Neutrophil (primary cell): ENCODE measurements around the gene EYA3.
A peak's percentile ranks its signal among the peaks of the same experiment; 100 is the strongest.

Experiments
- H3K27ac ChIP-seq: fragments of 200-600 bp; sonication (generic); 2 replicates; pipeline ENCODE4 v1.5.1; 2016; ENCODE audit warnings: mild to moderate bottlenecking, moderate library complexity
- H3K27me3 ChIP-seq: fragments of 200-600 bp; sonication (generic); 2 replicates; pipeline ENCODE4 v1.6.0; 2016; ENCODE audit warnings: mild to moderate bottlenecking
- H3K36me3 ChIP-seq: fragments of 200-600 bp; sonication (generic); 2 replicates; pipeline ENCODE4 v1.5.1; 2017
- H3K4me1 ChIP-seq, 2 experiments: fragments of 200-600 bp in 1 of 2; sonication (generic) in 1 of 2; 1 replicate in 1 of 2; 2 replicates in 1 of 2; pipeline versions ENCODE4 v1.5.1 to v1.6.1; 2013 to 2016; ENCODE audit warnings: low read depth in 1 of 2, low read length in 1 of 2, mild to moderate bottlenecking in 1 of 2, moderate library complexity in 1 of 2; ENCODE audit not compliant: control insufficient read depth in 1 of 2, insufficient read depth in 1 of 2
- H3K4me3 ChIP-seq, 2 experiments: fragments of 200-600 bp in 1 of 2; sonication (generic) in 1 of 2; 1 replicate in 1 of 2; 2 replicates in 1 of 2; pipeline ENCODE4 v1.5.1; 2013 to 2016; ENCODE audit warnings: low read depth in 1 of 2, low read length in 1 of 2, mild to moderate bottlenecking in 1 of 2, moderate library complexity in 1 of 2
- H3K9me3 ChIP-seq: fragments of 200-600 bp; sonication (generic); 2 replicates; pipeline ENCODE4 v1.5.1; 2016
- TF ChIP-seq, protein P1 (sequence below): fragments of 200-600 bp; sonication (generic); IDR thresholded peaks from 2 replicates; pipeline ENCODE4 v1.5.1; 2016; ENCODE audit warnings: antibody characterized with exemption

EYA3 gene

DNA sequence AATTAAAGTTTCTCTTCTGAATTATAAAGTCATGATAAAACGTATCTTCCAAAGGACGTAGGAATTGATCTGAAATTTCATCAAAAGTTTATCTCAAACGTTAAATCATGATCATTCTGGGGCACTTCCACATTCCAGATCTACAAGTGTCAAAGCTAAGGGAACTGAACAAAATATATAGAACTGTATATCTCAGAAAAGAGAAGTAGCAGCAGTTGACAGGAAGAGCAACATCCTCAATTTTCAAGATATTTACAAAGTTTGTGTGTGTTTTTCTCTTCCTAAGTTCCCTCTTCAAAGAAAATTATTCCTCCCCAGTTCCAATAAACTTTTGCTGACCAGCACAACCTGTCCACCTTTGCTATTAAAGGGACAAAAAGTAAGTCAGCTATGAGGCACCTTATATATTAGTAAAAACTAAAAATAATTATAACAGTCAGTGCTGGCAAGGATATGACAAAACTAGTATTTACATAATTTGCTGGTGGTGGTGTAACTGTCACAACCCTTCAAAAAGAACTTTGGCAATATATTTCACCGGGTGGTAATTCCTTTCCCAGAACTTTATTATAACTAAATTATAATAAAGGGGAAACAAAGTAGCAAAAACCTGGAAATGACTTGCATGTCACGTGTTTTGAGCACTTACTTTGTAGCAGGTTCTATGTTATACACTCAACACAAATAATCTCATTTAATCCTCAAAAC lies 38.5 kb upstream of the EYA3 start:
- no peaks in the 10 kb centered on the region for H3K27me3 ChIP-seq
- H3K27ac ChIP-seq = peak overlapping the region; percentile 95
- peaks cover 82 to 83% of the 10 kb centered on the region in 2 experiments for H3K4me1 ChIP-seq
- peak overlapping the region; percentile 77 to 82 for H3K4me3 ChIP-seq
- TF ChIP-seq, protein P1, sequence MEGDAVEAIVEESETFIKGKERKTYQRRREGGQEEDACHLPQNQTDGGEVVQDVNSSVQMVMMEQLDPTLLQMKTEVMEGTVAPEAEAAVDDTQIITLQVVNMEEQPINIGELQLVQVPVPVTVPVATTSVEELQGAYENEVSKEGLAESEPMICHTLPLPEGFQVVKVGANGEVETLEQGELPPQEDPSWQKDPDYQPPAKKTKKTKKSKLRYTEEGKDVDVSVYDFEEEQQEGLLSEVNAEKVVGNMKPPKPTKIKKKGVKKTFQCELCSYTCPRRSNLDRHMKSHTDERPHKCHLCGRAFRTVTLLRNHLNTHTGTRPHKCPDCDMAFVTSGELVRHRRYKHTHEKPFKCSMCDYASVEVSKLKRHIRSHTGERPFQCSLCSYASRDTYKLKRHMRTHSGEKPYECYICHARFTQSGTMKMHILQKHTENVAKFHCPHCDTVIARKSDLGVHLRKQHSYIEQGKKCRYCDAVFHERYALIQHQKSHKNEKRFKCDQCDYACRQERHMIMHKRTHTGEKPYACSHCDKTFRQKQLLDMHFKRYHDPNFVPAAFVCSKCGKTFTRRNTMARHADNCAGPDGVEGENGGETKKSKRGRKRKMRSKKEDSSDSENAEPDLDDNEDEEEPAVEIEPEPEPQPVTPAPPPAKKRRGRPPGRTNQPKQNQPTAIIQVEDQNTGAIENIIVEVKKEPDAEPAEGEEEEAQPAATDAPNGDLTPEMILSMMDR = no peak
- no peaks in the 10 kb centered on the region for H3K36me3 ChIP-seq
- H3K9me3 ChIP-seq = no peaks in the 10 kb centered on the region

DNA sequence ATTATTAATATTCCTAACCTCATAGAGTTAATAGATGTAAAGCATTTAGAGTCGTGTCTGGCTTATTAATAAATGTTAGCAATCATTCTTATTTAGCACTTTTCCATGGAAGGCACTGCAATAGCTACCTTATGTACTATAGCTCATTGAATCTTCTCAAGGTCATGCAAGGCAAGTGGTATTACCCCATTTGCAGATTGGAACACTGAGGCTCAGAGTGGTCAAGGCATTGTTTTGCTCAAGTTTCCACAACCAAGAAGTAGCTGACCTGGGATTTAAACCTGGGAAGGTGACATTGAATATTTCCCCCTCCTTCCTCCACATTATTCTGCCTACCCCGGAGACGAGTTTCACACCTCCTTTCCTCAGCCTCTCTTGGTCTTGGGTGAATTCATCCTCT lies 37.8 kb upstream of the EYA3 start:
- Histone ChIP-seq H3K27ac (peak overlapping the region; percentile 95), H3K27me3 (no peaks in the 10 kb centered on the region), H3K36me3 (no peaks in the 10 kb centered on the region), H3K4me3 (peak overlapping the region; percentile 77 to 82), H3K4me1 (peaks cover 80 to 83% of the 10 kb centered on the region in 2 experiments), H3K9me3 (no peaks in the 10 kb centered on the region)
- TF ChIP-seq, protein P1 = no peak

DNA sequence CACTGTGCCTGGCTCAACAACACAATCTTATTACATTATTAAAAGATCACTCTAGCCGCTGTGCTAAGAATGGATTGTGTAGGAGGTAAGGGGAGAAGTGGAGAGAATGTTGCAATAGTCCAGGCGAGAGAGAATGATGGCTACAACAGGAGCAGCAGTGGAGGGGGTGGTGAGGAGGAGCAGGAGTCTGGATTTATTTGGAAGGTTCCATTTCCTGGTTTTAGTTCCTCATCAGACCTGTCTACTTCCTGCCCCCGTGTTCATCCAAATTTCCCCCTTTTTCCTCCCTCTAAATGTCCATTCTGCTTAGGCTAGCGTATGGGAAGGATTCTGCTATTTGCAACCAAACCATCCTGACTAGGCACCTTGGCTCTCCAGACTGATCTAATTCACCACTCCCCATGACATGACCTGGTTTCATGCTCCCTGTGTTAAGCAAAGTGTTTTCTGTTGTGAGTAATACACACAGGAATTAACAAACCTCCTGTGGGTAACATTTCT lies 35.1 kb upstream of the EYA3 start:
- Histone ChIP-seq H3K36me3 (no peaks in the 10 kb centered on the region), H3K9me3 (no peaks in the 10 kb centered on the region), H3K27me3 (no peaks in the 10 kb centered on the region), H3K4me1 (peaks cover 75 to 78% of the 10 kb centered on the region in 2 experiments), H3K27ac (peak overlapping the region; percentile 95), H3K4me3 (peak overlapping the region; percentile 50 to 82)
- TF ChIP-seq, protein P1 = no peak

DNA sequence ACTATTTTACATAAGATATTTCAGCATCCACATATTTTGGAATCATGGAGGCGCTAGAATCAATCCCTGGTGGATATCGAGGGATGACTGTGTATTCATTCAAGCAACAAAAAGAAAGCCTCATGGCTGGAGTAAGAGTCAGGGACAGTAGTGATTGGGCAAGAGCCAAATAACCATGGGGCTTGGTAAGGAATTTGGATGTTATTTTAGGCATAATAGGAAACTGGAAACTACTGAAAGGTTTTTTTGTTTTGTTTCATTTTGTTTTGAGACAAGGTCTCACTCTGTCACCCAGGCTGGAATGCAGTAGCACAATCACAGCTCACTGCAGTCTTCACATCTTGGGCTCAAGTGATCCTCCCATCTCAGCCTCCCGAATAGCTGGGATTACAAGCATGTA lies 33.8 kb upstream of the EYA3 start:
- no peaks in the 10 kb centered on the region for H3K36me3 ChIP-seq
- no peaks in the 10 kb centered on the region for H3K9me3 ChIP-seq
- H3K27ac ChIP-seq = peak overlapping the region; percentile 95
- no peaks in the 10 kb centered on the region for H3K27me3 ChIP-seq
- TF ChIP-seq, protein P1 = no peak
- H3K4me1 ChIP-seq = peaks cover 75 to 78% of the 10 kb centered on the region in 2 experiments
- H3K4me3 ChIP-seq = no peak overlapping the region

DNA sequence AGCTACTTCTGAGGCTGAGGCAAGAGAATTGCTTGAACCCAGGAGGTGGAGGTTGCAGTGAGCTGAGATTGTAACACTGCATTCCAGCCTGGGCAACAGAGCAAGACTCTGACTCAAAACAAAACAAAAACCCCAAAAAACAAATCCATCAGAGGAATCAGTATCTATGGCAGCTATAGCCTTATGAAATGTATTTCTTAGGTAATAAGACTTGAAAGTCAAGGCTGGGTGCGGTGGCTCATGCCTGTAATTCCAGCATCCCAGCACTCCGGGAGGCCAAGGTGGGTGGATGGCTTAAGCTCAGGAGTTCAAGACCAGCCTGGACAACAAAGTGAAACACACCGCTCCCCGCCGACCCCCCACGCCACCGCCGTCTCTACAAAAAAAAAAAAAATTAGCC lies 31.1 kb upstream of the EYA3 start:
- H3K4me1 ChIP-seq = peaks cover 76 to 81% of the 10 kb centered on the region in 2 experiments
- TF ChIP-seq, protein P1 = no peak
- H3K36me3 ChIP-seq = no peaks in the 10 kb centered on the region
- H3K4me3 ChIP-seq = no peak overlapping the region
- H3K27ac ChIP-seq = peak overlapping the region; percentile 97
- no peaks in the 10 kb centered on the region for H3K27me3 ChIP-seq
- H3K9me3 ChIP-seq = no peaks in the 10 kb centered on the region
